Memory B cell (primary cell): ENCODE results near the gene PUSL1.

Experiments used
- ATAC-seq: fragments of 150-1000 bp; cut with Tn5 transposase; 2 replicates; pipeline ENCODE4 v1.10.0; 2021; ENCODE audit warnings: low read depth, mild to moderate bottlenecking, moderate library complexity
- DNase-seq, 2 donors: peaks; one replicate each; pipeline ENCODE4 v3.0.0; 2022; ENCODE audit warnings: low spot score in 2 of 2
- H3K27ac Mint-ChIP-seq: one replicate; pipeline ENCODE4 v1.8.0; 2022; ENCODE audit warnings: mild to moderate bottlenecking, moderate library complexity, mixed read lengths
- H3K27me3 Mint-ChIP-seq: one replicate; pipeline ENCODE4 v1.8.0; 2022; ENCODE audit warnings: mixed read lengths
- H3K36me3 Mint-ChIP-seq: one replicate; pipeline ENCODE4 v1.8.0; 2022; ENCODE audit warnings: mild to moderate bottlenecking, mixed read lengths
- H3K4me1 Mint-ChIP-seq: one replicate; pipeline ENCODE4 v1.8.0; 2022; ENCODE audit warnings: mixed read lengths
- H3K4me3 Mint-ChIP-seq: one replicate; pipeline ENCODE4 v1.8.0; 2022; ENCODE audit warnings: mild to moderate bottlenecking, moderate library complexity, mixed read lengths
- H3K9me3 Mint-ChIP-seq: one replicate; pipeline ENCODE4 v1.8.0; 2022; ENCODE audit warnings: mixed read lengths

The PUSL1 gene

DNA sequence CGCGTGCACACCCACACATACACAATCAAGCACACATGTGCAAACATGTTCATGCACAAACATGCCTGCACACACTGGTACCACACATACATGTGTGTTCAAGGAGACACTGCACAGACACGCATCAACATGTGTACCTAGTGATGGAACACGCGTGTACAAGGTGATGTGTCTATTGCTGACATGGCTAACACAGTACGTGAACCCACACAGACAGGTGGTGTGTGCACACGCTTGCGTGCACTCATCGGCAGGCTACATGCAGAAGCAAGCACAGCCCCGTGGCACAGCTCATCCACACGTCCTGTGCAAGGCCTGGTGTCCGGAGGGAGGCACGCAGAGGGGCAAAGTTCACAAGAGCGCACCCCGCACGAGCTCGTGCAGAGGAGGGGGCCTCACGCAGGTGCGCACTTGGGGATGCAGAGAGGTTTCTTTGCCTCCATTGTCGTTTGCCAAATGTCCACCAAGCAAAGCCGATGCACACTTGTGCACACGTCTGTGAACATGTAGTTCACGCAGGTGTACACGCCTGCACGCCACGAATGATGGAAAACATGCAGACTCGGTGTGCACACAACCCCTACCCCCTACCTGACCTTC, 1.6 kb upstream of the PUSL1 start:
- Mint-ChIP-seq H3K4me1 (peaks cover 21% of the 10 kb centered on the region), H3K27me3 (no peaks in the 10 kb centered on the region), H3K4me3 (peak overlapping the region; percentile 84), H3K9me3 (no peaks in the 10 kb centered on the region), H3K36me3 (no peaks in the 10 kb centered on the region), H3K27ac (peak overlapping the region; percentile 75)
- ATAC-seq (no peak), DNase-seq (no peak)

DNA sequence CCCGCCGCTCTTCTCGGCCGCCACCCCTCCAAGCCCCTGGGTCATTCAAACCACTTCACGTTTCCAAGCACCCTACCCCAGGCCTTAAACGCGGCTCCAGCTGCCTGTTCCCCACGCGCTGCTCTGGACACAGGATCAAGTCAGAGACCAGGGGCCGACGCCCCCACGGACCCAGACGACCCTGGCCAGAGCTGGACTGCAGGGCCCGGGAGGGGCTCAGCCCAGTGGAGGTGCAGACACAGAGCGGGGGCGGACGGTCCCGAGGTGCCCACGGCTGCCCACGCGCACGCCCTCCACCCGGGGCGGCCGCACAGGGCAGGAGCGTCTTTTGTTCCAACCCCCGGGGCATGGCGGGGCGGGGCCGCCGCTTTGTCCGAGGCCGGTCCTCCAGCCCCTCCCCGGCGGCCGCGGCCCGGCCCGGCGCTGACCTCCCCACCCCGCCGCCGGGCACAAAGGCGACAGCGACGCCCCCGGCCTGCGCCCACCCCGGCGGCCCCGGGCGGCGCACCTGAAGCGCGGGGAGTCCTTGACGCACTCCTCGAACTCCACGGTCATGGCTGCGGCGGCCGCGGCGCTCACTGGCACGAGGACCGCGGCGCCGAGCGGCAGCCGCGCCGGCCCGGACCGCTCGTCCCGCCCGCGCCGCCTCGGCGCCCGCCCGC, 1.0 kb upstream of the PUSL1 start:
- Mint-ChIP-seq H3K4me1 (peaks cover 21% of the 10 kb centered on the region), H3K4me3 (peak overlapping the region; percentile 84), H3K27ac (peak overlapping the region; percentile 75), H3K36me3 (no peaks in the 10 kb centered on the region), H3K9me3 (no peaks in the 10 kb centered on the region), H3K27me3 (no peaks in the 10 kb centered on the region)
- DNase-seq: peak in 1 of 2 donors; percentile 53
- ATAC-seq: no peak

DNA sequence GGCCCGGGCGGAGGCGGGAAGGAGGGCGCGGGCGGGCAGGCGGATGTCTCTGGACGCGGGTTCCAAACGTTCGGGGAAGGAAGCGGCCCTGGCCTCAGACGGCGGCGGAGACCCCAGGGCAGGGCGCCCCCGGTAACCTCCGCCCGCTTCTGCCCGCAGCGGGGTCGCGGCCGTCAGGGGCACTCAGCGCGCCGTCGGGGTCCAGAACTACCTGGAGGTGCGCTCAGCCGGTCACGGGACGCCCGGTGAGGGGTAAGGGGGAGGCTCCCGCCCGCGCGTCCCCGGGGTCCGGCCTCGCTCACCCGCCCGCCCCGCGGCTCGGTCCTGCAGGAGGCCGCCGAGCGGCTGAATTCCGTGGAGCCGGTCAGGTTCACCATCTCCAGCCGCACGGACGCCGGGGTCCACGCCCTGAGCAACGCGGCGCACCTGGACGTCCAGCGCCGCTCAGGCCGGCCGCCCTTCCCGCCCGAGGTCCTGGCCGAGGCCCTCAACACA, 406 bp downstream of the PUSL1 start:
- ATAC-seq (no peak), DNase-seq (peak in 1 of 2 donors; percentile 72)
- Mint-ChIP-seq H3K27me3 (no peaks in the 10 kb centered on the region), H3K36me3 (peaks cover 2% of the 10 kb centered on the region), H3K4me1 (peaks cover 21% of the 10 kb centered on the region), H3K4me3 (peak overlapping the region; percentile 87), H3K9me3 (no peaks in the 10 kb centered on the region), H3K27ac (peak overlapping the region; percentile 70)

DNA sequence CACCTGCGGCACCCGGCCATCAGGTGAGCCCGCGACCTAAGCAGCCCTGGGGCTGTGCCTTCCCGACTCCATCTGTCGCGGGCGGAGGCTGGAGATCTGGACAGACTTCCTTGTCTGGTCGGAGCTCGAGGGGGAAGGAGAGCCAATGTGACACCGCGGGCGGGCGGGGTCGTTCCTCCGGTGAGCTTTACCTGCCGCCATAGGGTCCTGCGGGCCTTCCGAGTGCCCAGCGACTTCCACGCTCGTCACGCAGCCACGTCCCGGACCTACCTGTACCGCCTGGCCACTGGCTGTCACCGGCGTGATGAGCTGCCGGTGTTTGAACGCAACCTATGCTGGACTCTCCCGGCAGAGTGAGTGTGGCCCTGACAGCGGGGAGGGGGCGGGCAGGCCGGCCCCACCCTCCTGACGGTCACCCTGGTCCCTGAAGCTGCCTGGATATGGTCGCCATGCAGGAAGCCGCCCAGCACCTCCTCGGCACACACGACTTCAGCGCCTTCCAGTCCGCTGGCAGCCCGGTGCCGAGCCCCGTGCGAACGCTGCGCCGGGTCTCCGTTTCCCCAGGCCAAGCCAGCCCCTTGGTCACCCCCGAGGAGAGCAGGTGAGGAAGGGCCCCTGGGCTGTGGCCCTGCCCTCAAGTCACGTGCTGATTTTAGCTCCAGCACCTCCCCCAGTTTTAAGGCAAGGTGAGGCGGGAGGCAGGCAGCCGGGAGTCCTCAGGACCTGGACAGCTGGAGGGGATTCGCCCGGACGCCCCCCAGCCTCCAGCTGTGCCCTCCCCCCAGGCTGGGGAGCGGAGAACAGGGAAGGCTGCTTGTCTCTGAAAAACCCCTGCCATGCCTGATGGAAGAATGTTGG, 1.1 kb downstream of the PUSL1 start:
- H3K4me1 Mint-ChIP-seq: peaks cover 19% of the 10 kb centered on the region
- no peak overlapping the region for H3K27ac Mint-ChIP-seq
- peak overlapping the region; percentile 83 for H3K4me3 Mint-ChIP-seq
- no peaks in the 10 kb centered on the region for H3K9me3 Mint-ChIP-seq
- H3K27me3 Mint-ChIP-seq: no peaks in the 10 kb centered on the region
- H3K36me3 Mint-ChIP-seq: peaks cover 2% of the 10 kb centered on the region
- ATAC-seq (no peak), DNase-seq (no peak)

DNA sequence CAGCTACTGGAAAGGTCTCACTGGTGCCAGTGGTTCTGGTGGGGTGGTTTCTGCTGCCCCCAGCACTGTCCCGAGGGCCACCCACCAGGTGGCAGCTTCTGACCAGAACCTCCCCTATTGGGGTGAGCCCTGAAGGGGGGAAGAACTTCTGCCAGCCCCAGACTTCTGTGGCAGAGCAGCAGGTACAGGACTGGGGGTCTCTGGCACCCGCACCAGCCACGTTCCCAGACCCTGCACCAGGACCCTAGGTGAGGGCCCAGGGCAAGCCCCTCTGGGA, 1.6 kb downstream of the PUSL1 start:
- Mint-ChIP-seq H3K27ac (no peak overlapping the region), H3K27me3 (no peaks in the 10 kb centered on the region), H3K4me3 (peak overlapping the region; percentile 83), H3K9me3 (no peaks in the 10 kb centered on the region), H3K36me3 (peaks cover 5% of the 10 kb centered on the region), H3K4me1 (peaks cover 17% of the 10 kb centered on the region)
- ATAC-seq (no peak), DNase-seq (no peak)

DNA sequence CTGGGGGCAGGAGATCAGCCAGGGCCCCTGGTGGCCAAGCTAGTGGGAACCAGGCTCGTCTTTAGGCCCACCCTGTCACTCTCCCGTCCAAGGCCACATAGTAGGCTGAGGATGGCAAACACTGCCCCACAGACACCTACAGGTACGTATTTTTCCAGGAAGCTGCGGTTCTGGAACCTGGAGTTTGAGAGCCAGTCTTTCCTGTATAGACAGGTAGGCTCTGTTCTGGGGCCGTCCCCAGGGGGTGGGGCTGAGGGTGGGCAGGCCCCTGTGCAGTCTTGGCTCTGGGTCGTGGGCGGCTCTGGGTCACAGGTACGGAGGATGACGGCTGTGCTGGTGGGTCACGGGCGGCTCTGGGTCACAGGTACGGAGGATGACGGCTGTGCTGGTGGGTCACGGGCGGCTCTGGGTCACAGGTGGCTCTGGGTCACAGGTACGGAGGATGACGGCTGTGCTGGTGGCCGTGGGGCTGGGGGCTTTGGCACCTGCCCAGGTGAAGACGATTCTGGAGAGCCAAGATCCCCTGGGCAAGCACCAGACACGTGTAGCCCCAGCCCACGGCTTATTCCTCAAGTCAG, 2.2 kb downstream of the PUSL1 start:
- Mint-ChIP-seq H3K9me3 (no peaks in the 10 kb centered on the region), H3K4me1 (peaks cover 15% of the 10 kb centered on the region), H3K27me3 (no peaks in the 10 kb centered on the region), H3K4me3 (peak overlapping the region; percentile 47), H3K27ac (no peak overlapping the region), H3K36me3 (peaks cover 5% of the 10 kb centered on the region)
- ATAC-seq (no peak), DNase-seq (no peak)

DNA sequence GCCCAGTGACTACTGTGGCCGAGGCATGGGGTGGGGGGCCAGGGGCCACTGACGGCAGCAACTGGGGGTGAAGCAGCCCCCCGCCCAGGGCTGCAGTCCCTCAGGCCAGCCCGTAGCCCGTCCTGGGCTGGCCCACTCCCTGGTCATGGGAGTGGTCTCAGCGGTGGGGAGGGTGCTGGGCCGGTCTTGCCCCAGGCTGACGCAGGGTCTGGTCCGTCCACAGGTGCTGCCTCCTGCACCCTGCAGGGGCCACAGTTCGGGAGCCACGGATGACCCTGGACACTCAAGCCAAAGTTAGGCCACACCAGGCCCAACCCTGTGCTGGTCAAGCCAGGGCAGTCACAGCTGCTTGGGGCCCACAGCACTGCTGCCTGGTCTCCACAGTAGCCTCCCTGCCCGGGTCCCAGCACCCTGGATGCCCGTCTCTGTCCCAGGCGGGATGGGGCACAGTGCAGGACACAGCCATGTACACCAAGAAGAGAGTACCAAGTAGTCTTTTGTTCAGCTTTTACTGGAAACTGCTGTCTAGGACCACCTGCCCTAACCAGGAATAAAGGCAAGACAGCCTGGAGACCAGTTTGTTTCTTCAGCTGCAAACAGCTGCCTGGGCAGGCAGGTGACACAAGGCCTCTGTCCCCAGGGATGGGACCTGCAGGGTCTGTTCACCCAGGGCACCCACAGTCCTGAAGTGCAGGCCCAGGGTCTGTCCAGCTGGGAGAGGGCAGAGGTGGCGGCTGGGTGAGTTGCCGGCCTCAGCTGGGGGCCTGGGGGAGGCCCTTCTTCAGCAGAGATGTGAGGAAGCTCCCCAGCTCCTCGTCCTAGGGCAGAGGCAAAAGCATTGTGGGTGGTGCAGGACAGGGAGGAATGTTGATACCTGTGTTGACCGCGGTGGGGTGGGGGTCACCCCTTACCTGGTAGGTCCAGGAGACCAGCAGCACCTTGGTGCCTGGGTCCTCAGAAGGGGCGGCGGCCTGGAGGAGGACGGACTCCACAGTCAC, 3.0 kb downstream of the PUSL1 start:
- DNase-seq: no peak
- Mint-ChIP-seq H3K9me3 (no peaks in the 10 kb centered on the region), H3K36me3 (peaks cover 5% of the 10 kb centered on the region), H3K4me1 (peaks cover 8% of the 10 kb centered on the region), H3K4me3 (no peak overlapping the region), H3K27ac (no peak overlapping the region), H3K27me3 (no peaks in the 10 kb centered on the region)
- ATAC-seq: no peak

DNA sequence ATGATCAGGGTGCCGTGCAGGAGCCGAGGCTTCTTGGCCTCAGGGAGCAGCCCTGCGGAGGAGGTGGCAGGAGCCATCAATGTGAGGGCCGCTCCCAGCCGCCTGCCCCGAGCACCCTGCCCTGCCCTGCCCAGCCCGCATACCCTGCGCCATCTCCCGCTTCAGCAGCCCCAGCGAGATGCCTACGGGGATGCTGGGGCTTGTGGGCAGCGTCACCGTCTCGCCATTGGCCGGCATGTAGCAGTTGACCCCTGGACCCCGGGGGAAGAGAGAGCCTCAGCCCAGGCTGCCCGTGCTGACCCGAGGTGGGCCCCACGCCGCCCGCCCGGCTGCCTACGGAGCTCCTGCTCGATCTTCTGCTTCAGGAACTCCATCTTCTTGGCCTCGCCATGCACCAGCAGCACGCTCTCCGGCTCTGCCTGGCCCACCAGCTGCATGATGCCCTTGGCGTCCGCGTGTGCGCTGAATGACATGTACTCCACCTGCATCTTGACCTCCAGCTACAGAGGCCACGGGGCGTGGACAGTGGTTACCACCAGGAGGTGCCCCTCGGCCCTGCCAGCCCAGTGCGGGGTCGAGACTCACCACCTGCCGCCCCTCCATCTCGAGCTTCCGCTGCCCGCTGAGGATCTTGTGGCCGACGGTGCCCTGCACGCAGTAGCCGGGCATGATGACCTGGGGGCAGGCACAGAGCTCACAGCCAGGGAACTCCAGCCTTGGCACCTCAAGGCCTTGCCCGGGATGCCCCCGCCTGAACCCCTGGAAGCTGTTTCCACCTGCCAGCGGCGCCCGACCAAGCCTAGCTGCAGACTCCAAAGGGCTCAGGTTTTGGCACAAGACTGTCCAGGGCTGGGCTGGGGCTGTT, 4.3 kb downstream of the PUSL1 start:
- ATAC-seq: no peak
- Mint-ChIP-seq H3K9me3 (no peaks in the 10 kb centered on the region), H3K27ac (no peak overlapping the region), H3K27me3 (no peaks in the 10 kb centered on the region), H3K36me3 (peaks cover 7% of the 10 kb centered on the region), H3K4me3 (no peak overlapping the region), H3K4me1 (no peaks in the 10 kb centered on the region)
- no peak for DNase-seq

DNA sequence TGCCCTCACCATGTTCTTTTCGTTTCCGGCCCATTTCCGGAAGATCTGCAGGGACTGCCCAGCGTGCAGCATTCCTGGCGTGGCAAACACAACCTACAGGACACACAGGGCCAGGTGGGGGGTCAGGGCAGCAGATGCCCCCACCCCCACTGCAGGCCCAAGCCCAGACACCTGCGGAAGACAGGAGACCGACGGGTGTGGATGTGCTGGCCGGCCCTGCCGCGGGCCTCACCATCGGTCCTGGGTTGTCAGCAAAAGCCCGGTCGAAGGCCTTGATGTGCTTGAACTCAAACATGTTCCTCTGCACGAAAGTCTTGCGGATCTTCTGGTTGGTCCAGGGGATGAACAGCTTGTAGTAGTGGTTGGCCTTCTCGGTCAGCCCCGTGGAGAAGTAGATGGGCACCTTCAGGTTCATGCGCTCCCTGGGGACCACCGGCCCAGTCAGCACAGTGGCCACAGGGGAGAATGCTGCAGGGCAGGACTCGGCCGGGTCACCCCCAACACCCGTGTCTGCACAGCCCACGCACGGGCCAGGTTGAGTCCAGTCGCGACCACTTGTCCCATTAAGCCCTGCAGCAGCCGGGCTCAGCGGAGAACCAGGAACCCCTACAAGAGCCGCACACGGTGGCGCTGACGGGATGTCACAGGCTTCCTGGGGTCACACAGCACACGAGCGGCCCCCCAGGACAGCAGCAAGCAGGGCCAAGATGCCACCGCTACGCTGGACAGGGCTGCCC, 5.3 kb downstream of the PUSL1 start:
- H3K27ac Mint-ChIP-seq: no peak overlapping the region
- peaks cover 7% of the 10 kb centered on the region for H3K36me3 Mint-ChIP-seq
- no peak for ATAC-seq
- H3K9me3 Mint-ChIP-seq: no peaks in the 10 kb centered on the region
- no peaks in the 10 kb centered on the region for H3K27me3 Mint-ChIP-seq
- H3K4me1 Mint-ChIP-seq: no peaks in the 10 kb centered on the region
- no peak overlapping the region for H3K4me3 Mint-ChIP-seq
- DNase-seq: no peak

DNA sequence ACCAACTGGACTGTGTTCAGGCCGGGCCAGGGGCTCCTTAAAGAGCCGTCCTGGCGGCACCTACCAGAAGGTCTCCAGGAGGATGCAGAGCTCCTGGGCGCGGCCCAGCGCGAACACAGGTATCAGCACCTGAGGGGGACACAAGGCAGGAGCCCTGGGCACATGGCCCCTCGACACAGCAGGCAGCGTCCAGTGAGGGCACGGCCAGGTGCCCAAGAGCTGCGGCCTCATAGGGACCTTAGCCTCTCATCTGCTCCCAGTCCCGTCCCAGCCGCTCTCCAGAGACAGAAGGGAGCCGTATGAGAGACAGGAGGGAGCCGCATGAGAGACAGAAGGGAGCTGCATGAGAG, 5.8 kb downstream of the PUSL1 start:
- H3K27ac Mint-ChIP-seq: no peak overlapping the region
- H3K4me1 Mint-ChIP-seq: no peaks in the 10 kb centered on the region

DNA sequence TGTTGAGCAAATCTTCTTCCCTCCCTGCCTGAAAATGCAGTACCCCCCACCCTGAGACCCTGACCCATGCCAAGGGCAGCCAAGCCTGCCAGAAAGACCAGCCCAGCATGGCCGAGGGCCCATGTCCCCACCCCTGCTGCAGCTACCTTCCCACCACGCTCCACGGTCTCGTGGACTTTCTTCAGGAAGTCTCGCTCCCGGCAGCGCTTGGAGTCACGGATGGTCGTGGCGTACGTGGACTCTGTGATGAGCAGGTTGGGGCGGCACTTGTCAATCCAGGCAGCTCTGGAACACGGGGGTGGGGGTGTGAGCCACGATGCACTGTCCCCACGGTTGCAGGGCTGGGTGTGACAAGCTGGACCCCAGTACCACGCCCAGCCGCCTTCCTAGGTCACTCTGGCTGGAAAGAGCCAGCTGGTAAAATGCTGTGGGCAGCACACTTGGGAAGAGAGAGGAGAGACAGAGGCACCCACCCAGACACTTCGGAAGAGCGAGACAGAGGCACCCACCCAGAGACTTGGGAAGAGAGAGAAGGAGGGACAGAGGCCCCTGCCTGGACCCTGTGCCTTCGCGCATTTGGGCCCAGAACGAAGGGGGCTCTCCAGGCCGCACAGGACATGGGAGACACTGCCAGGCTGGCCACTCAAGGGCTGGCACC, 6.4 kb downstream of the PUSL1 start:
- ATAC-seq (no peak), DNase-seq (no peak)
- no peak overlapping the region for H3K4me3 Mint-ChIP-seq
- H3K27me3 Mint-ChIP-seq: no peaks in the 10 kb centered on the region
- no peak overlapping the region for H3K27ac Mint-ChIP-seq
- peaks cover 9% of the 10 kb centered on the region for H3K36me3 Mint-ChIP-seq
- no peaks in the 10 kb centered on the region for H3K9me3 Mint-ChIP-seq
- no peaks in the 10 kb centered on the region for H3K4me1 Mint-ChIP-seq

More for the DNA sequence above, 5.8 kb downstream of the PUSL1 start:
- H3K4me3 Mint-ChIP-seq: no peak overlapping the region
- no peaks in the 10 kb centered on the region for H3K9me3 Mint-ChIP-seq
- H3K27me3 Mint-ChIP-seq: no peaks in the 10 kb centered on the region
- peaks cover 7% of the 10 kb centered on the region for H3K36me3 Mint-ChIP-seq
- DNase-seq (no peak), ATAC-seq (no peak)

DNA sequence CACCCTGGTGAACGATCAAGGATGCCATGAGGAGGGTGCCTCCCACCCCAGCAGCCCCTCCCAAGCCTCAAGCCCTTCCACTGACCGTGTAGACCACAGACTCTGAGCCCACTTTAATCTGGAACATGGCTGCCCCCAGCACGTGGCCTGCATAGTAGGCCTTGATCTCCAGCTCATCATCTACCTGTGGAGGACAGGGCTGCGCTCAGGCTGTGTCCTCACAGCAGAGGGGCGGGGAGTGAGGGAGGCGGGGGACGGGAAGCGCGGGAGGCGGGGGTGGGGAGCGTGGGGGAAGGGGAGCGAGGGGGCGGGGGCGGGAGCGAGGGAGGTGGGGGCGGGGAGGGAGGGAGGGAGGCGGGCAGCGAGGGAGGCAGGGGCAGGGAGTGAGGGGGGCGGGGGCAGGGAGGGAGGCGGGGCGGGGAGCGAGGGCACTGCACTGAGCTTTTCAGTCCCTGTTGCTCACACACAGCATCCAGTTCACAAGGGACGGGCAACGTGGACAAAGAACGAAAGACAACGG, 7.1 kb downstream of the PUSL1 start:
- DNase-seq: no peak
- H3K4me3 Mint-ChIP-seq: no peak overlapping the region
- H3K4me1 Mint-ChIP-seq: no peaks in the 10 kb centered on the region
- H3K27ac Mint-ChIP-seq: no peak overlapping the region
- peaks cover 9% of the 10 kb centered on the region for H3K36me3 Mint-ChIP-seq
- no peaks in the 10 kb centered on the region for H3K9me3 Mint-ChIP-seq
- no peaks in the 10 kb centered on the region for H3K27me3 Mint-ChIP-seq
- no peak for ATAC-seq
